Vagina (tissue), 2 donors: ENCODE measurements around the gene ARL2. TPM values are rescaled to one million over a fixed set of nuclear protein-coding genes. Genes with fewer than 3 reads are reported as not detected.

Experiments used
- DNase-seq, 2 donors: peaks; one replicate each; pipeline ENCODE4 v3.0.0-alpha.2; 2017; ENCODE audit errors: extremely low spot score in 2 of 2
- H3K27ac ChIP-seq: fragments of 200-600 bp; sonication (generic); one replicate; pipeline ENCODE4 v1.5.1; 2019
- H3K27me3 ChIP-seq: fragments of 200-600 bp; sonication (generic); one replicate; pipeline ENCODE4 v1.5.1; 2019
- H3K36me3 ChIP-seq, 2 donors: fragments of 200-600 bp; sonication (generic); one replicate each; pipeline ENCODE4 v1.5.1; 2017 to 2019
- H3K4me1 ChIP-seq: fragments of 200-600 bp; sonication (generic); one replicate; pipeline ENCODE4 v1.5.1; 2019
- H3K4me3 ChIP-seq, 2 donors: fragments of 200-600 bp; sonication (generic); 1 replicate in 1 of 2; 2 replicates in 1 of 2; pipeline ENCODE4 v1.5.1; 2016 to 2019
- H3K9me3 ChIP-seq: fragments of 200-600 bp; sonication (generic); one replicate; pipeline ENCODE4 v1.5.1; 2019
- POLR2A ChIP-seq, 2 donors: fragments of 450-650 bp; IDR thresholded peaks; one replicate each; pipeline ENCODE4 v1.6.1; 2017; ENCODE audit warnings: antibody characterized with exemption in 2 of 2, mild to moderate bottlenecking in 2 of 2, moderate library complexity in 2 of 2
- POLR2AphosphoS5 ChIP-seq, 2 donors: sonication (generic); formaldehyde crosslinking; IDR thresholded peaks; one replicate each; pipeline ENCODE4 v1.9.0; 2017; ENCODE audit warnings: antibody characterized with exemption in 2 of 2, mild to moderate bottlenecking in 2 of 2, low read depth in 1 of 2; ENCODE audit not compliant: insufficient read depth in 1 of 2
- intact Hi-C: fragments of 100-400 bp; cut with DNase I; formaldehyde crosslinking; loops from one replicate; pipeline ENCODE4 v1.15.1; 2023
- total RNA-seq: library from RNA; depleted of rRNA; stranded (reverse); fragments of >200 nt; gene quantifications from one replicate; pipeline ENCODE4 v1.2.3, GENCODE V29; 2016
- TF ChIP-seq, protein P1 (sequence below), 3 experiments: fragments of 450-650 bp in 2 of 3; fragments of 200-600 bp in 1 of 3; sonication (generic) in 1 of 3; IDR thresholded peaks; one replicate each; pipeline ENCODE4 v1.5.1; 2017 to 2019; ENCODE audit warnings: antibody characterized with exemption in 3 of 3, mild to moderate bottlenecking in 2 of 3, moderate library complexity in 2 of 3

Gene ARL2
- total RNA-seq, 1 donor from 2014 or later = 112 TPM

DNA sequence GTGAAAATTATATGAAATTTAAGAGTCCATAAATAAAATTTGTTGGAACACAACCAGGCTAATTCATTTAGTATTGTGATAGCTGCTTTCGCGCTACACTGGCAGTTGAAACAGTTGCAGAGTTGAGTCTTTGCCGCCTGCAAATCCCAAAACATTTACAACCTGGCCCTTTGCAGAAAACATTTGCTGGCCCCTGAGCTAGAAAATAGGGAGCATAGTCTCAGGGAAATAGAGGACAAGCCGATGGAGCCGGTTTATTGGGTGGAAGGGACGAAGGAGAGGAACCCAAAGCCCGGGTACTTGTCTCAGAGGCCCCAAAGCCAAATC lies 26.5 kb downstream of the ARL2 start:
- no peaks in the 10 kb centered on the region for H3K27me3 ChIP-seq
- no peak for DNase-seq
- H3K9me3 ChIP-seq = no peaks in the 10 kb centered on the region
- intact Hi-C loops = no loop called here
- H3K36me3 ChIP-seq = peaks cover 0 to 44% of the 10 kb centered on the region in 2 donors
- peaks cover 34% of the 10 kb centered on the region for H3K4me1 ChIP-seq
- peak overlapping the region; percentile 88 for H3K27ac ChIP-seq
- TF ChIP-seq, protein P1, sequence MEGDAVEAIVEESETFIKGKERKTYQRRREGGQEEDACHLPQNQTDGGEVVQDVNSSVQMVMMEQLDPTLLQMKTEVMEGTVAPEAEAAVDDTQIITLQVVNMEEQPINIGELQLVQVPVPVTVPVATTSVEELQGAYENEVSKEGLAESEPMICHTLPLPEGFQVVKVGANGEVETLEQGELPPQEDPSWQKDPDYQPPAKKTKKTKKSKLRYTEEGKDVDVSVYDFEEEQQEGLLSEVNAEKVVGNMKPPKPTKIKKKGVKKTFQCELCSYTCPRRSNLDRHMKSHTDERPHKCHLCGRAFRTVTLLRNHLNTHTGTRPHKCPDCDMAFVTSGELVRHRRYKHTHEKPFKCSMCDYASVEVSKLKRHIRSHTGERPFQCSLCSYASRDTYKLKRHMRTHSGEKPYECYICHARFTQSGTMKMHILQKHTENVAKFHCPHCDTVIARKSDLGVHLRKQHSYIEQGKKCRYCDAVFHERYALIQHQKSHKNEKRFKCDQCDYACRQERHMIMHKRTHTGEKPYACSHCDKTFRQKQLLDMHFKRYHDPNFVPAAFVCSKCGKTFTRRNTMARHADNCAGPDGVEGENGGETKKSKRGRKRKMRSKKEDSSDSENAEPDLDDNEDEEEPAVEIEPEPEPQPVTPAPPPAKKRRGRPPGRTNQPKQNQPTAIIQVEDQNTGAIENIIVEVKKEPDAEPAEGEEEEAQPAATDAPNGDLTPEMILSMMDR (IDR thresholded peaks at IDR 0.05) = no peak
- TF ChIP-seq POLR2AphosphoS5 (IDR thresholded peaks at IDR 0.05; ENCODE audit: insufficient read depth in 1 of 2, low read depth in 1 of 2) (no peak), POLR2A (IDR thresholded peaks at IDR 0.05) (no peak)
- peak overlapping the region; percentile 67 to 97 for H3K4me3 ChIP-seq

DNA sequence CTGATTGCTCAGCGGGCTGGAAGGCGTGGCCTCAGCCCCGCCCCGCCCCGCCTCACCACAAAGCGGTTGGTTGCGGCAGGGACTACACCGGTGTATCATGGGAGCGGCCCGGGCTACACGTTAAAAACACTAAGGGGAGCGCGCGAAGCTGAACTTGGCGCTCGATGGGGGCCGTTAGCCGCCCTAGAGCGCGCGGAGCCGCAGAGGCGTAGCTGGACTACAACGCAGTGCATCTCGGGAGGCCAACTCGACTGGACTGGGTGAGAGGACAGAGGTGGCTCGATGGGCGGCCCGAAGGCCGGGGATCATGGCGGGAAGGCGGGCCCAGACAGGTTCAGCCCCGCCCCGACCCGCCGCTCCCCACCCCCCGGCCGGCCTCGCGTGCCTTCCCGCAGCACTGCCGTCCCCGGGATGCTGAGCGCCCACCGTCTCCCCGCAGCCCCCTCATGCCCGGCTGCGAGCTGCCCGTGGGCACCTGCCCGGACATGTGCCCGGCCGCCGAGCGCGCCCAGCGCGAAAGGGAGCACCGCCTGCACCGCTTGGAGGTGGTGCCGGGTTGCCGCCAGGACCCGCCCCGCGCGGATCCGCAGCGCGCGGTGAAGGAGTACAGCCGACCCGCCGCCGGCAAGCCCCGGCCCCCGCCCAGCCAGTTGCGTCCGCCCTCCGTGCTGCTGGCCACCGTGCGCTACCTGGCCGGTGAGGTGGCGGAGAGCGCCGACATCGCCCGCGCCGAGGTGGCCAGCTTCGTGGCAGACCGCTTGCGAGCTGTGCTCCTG lies 27.1 kb downstream of the ARL2 start, which contains the start of gene SAC3D1:
TSS of gene SAC3D1 (plus strand) at position 364 of the 776 bp plus-strand sequence. CDS start at position 447, 83 bp downstream.
- intact Hi-C loops = no loop called here
- Histone ChIP-seq H3K27ac (peak within 1 kb of the TSS; percentile 88), H3K4me3 (peak within 1 kb of the TSS; percentile 67 to 97), H3K9me3 (no peaks in the 10 kb centered on the region), H3K4me1 (peaks cover 34% of the 10 kb centered on the region), H3K27me3 (no peaks in the 10 kb centered on the region), H3K36me3 (peaks cover 0 to 39% of the 10 kb centered on the region in 2 donors)
- TF ChIP-seq POLR2AphosphoS5 (IDR thresholded peaks at IDR 0.05; ENCODE audit: insufficient read depth in 1 of 2, low read depth in 1 of 2) (peak; percentile 87 to 91), POLR2A (IDR thresholded peaks at IDR 0.05) (no peak)
- TF ChIP-seq, protein P1 (IDR thresholded peaks at IDR 0.05) = peak in 1 of 3 experiments; percentile 19
- peak in 1 of 2 donors; percentile 92 for DNase-seq

DNA sequence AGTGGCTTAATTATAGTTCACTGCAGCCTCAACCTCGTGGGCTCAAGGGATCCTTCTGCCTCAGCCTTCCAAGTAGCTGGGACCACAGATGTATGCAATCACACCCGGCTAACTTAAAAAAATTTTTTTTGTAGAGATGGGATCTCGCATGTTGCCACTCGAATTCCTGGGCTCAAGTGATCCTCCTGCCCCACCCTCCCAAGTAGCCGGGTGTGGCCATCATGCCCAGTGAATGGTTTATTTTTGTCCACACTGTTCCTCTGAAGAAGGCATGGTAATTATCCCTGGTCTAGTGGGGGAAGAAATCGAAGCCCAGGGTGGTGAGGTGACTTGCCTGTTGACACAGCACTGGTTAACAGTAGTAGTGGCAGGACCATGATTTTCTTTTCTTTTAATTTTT lies 28.9 kb downstream of the ARL2 start:
- H3K9me3 ChIP-seq = no peaks in the 10 kb centered on the region

DNA sequence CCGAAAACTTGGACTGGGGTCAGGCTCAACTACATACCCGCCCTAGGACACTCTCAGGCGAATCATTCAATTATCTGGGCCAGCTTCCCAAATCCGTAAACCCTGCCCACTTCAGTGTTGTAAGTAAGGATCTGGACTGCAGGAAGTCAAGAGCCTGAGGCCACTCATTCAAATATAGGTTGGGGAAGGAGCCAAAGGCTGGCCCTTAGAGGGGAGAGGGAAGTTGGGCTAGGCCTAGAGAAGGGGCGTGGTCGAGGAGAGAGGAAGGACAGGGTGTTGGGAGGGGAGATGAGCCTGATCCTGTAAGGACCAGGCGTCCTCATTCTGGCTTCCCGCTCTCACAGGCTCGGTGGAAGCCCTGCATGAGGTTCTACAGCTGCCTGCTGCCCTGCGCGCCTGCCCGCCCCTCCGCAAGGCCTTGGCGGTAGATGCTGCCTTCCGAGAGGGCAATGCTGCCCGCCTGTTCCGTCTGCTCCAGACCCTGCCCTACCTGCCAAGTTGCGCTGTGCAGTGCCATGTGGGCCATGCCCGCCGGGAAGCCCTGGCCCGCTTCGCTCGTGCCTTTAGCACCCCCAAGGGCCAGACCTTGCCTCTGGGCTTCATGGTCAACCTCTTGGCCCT lies 30.0 kb downstream of the ARL2 start:
- Histone ChIP-seq H3K27me3 (no peaks in the 10 kb centered on the region), H3K27ac (no peak overlapping the region), H3K4me3 (no peak overlapping the region), H3K9me3 (no peaks in the 10 kb centered on the region), H3K36me3 (peaks cover 0 to 18% of the 10 kb centered on the region in 2 donors), H3K4me1 (peaks cover 53% of the 10 kb centered on the region)
- TF ChIP-seq POLR2AphosphoS5 (IDR thresholded peaks at IDR 0.05; ENCODE audit: insufficient read depth in 1 of 2, low read depth in 1 of 2) (no peak), POLR2A (IDR thresholded peaks at IDR 0.05) (no peak)
- TF ChIP-seq, protein P1 (IDR thresholded peaks at IDR 0.05) = no peak
- DNase-seq = no peak
- intact Hi-C loops = no loop called here

More for the DNA sequence above, 28.9 kb downstream of the ARL2 start:
- Histone ChIP-seq H3K36me3 (peaks cover 0 to 24% of the 10 kb centered on the region in 2 donors), H3K27me3 (no peaks in the 10 kb centered on the region), H3K4me3 (no peak overlapping the region), H3K27ac (no peak overlapping the region), H3K4me1 (peaks cover 46% of the 10 kb centered on the region)
- intact Hi-C loops = no loop called here
- DNase-seq = no peak
- no peak for TF ChIP-seq POLR2AphosphoS5 (IDR thresholded peaks at IDR 0.05; ENCODE audit: insufficient read depth in 1 of 2, low read depth in 1 of 2)

DNA sequence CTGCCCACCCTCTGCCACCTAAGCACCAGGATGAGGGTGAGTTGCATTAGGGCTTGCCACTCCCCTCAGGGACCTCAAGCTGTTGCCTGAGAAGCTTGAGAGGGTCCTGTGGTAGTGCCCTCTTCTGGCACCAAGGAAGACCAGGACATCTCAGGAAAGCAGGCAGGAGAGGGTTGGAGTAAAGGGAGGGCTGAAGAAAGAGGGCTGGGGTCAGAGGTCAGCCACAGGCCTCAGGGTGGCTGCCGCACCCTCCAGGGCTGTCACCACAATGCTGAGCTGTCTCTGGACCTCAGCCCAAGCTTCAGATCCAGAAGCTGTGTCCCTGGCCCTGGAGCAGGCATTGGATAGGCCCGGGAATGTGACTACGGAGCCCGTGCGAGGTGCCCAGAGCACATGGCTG lies 31.1 kb downstream of the ARL2 start:
- H3K4me3 ChIP-seq = no peak overlapping the region
- H3K27ac ChIP-seq = no peak overlapping the region
- no peak for TF ChIP-seq POLR2AphosphoS5 (IDR thresholded peaks at IDR 0.05; ENCODE audit: insufficient read depth in 1 of 2, low read depth in 1 of 2)
- no peak for TF ChIP-seq POLR2A (IDR thresholded peaks at IDR 0.05)
- TF ChIP-seq, protein P1 (IDR thresholded peaks at IDR 0.05) = no peak
- no peaks in the 10 kb centered on the region for H3K9me3 ChIP-seq
- peaks cover 0 to 11% of the 10 kb centered on the region in 2 donors for H3K36me3 ChIP-seq
- intact Hi-C loops = no loop called here
- H3K27me3 ChIP-seq = no peaks in the 10 kb centered on the region
- no peak for DNase-seq
- peaks cover 51% of the 10 kb centered on the region for H3K4me1 ChIP-seq
